ENCODE results near the gene WDR37.
"Not testable (repeated sequence)": the region's sequence is repeated elsewhere in the genome, so short reads cannot be mapped to it uniquely, and the experiment has no call there.

The WDR37 gene

GRCh38 chr10:1155791-1156615 lies 99.8 kb downstream of the WDR37 start:
- no peak for DNase-seq

DNA sequence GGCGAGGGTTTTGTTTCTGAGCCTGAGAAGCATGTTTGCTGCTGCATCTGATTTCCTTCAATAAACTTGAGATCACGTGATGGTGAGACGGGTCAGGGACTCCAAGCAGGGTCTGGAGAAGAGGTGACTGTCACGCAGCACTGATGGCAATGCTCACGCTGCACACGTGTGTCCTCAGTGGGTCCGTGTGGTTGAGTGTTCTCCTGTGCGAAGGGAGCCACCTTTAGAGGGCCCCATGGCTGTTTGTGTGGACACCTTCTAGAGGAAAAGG lies 100.4 kb downstream of the WDR37 start:
- no peak for DNase-seq

DNA sequence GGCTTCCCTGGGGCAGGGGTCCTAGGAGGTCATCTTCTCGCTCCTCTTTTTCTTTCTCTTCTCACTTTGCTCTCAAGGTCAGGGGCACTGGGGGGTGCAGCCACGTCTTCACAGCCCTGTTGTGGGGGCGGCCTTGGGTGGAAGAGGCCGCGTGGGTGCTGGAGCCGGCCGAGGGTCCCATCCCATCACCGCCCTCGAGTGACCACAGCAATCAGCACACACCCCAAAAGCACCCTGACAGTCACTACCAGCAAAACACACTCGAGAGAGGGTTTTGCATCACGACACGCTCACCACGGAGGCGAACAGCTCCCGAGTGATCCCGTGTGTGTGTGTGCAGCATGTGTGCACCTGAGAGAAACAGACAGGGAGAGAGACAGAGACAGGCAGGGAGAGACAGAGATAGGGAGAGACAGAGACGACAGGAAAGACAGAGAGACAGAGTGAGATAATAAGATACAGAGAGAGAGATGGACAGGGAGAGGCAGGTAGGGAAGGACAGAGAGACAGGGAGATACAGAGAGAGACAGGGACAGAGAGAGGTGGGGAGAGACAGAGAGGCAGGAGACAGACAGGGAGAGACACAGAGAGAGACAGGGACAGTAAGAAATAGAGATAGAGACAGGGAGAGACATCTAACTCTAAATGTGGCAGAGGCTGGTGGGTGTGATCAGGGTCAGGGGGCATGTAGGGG lies 100.9 kb downstream of the WDR37 start:
- DNase-seq = no peak

DNA sequence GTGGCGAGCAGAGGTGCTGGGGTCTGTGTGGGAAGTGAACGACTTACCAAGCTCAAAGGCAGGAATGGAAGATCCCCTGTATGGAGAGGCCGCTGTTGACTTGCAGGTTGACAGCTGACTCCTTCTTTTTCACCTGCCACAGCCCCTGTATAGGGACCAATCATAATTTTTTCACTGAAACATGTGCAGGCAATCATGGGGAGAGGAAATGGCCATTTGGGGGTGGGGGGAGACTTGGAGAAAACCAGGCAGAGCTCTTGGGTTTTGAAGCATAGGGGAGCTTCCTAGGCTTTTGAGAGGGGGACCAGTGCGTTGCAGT lies 101.4 kb downstream of the WDR37 start:
- DNase-seq = no peak

DNA sequence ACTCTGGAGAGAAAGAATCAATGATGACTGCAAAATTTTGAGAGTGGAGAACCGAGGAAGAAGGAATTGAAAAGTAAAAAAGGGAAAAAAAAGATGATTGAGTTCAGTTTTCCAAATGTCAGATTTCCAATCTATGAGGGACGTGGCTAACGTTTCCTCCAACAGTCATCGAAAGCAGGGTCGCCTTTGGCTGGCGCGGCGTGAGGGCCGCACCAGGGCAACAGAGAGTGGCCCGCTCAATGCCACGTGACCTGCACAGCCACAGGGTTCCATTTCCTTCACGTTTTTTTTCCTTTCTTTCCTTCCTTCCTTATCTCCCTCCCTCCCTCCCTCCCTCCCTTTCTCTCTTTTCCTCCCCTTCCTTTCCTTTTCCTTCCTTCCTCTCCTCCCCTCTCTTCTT lies 101.9 kb downstream of the WDR37 start:
- no peak for DNase-seq

DNA sequence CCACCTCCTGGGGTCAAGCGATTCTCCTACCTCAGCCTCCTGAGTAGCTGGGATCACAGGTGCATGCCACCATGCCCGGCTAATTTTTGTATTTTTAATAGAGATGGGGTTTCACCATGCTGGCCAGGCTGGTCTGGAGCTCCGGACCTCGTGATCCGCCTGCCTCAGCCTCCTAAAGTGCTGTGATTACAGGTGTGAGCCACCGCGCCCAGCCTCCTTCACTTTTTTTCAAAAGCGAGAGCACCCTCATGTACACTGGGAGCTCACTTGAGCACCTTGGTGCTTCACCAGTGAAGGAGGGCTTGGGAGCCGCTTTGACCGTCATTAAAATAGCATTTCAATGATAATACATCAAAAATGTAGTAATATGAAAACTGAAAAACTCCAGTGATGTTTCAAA lies 102.4 kb downstream of the WDR37 start:
- not testable (repeated sequence) for DNase-seq

DNA sequence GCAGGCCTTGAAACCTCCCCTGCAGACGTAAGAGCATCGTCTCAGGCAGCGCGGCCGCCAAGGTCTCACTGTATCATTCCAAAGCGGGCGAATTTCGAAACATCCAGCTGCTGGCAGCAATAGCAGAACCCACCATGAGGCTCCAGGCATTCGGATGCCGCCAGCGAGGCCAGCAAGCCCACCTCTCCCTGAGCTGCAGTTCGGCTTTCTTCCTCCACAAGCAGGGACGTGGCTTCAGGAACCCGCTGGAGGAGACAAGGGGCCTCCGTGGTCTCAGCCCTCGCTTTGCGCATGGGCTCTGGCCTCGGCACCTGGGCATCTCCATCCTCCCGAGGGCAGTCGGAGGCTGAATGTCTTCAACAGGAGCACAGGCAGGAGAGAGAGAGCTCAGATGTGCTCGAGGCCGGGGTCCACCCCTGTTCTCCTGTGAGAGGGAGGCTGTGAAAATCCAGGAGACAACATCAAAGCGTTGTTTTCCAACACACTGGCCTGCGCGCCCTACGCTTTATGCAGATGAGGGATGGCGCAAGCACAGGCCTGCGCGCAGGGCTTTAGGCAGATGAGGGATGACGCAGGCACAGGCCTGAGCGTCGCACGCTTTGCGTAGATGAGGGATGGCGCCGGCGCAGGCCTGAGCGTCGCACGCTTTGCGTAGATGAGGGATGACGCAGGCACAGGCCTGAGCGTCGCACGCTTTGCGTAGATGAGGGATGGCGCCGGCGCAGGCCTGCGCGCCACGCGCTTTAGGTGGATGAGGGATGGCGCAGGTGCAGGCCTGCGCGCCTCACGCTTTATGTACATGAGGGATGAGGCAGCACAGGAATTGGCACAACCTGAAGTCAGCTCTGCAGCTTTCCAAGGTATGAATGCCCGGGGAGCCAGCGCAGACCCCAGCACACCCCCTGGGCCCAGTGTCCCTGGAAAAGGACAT lies 103.2 kb downstream of the WDR37 start:
- DNase-seq = no peak

DNA sequence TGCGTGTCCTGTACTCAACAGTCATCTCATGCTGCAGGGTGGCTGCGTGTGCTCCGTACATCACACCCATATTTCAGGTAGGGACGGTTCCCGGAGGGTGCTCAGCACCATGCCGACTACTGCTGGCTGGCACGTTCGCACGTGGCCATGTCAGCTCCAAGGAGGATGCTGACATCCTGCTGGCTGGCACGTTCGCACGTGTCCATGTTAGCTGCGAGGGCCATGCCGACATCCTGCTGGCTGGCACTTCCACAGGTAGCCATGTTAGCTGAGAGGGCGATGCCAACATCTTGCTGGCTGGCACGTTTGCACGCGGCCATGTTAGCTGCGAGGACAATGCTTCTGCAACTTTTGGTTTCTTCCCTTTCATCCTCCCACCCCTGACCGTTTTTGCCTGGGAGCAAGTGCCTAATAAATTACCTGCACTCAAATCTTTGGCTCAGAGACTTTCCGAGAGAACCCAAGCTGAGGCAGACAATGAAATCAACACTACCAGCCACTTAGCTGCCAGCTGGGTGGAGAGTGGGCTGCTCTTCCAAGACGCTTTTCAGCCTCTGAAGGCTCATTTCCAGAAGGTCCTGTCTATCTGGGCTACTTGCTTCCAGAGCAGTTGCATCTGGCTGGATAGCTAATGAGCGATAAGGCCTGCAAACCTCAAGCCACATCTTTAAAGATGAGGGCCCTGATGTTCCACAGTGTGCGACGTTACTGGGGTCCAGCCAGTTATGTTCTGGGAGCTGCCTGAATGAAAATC lies 104.6 kb downstream of the WDR37 start:
- no peak for DNase-seq

DNA sequence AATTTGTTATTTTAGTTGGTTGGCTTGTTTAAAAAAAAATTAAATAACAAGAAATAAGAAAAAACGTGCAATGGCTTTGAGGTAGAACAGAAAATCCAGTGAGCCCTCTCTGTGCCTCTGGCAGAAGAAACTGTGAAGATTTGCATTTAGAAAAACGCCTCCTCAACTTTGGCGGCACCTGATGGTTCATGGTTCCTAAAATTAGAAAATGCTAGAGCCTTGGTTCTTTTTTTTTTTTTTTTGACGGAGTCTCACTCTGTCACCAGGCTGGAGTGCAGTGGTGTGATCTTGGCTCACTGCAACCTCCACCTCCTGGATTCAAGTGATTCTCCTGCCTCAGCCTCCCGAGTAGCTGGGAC lies 105.1 kb downstream of the WDR37 start:
- DNase-seq = not testable (repeated sequence)

- DNase-seq = no peak
Measured at GRCh38 chr10:1162481-1163203, 106.5 kb downstream of the WDR37 start.

- no peak for DNase-seq
Measured at GRCh38 chr10:1163204-1163660, 107.0 kb downstream of the WDR37 start.

DNA sequence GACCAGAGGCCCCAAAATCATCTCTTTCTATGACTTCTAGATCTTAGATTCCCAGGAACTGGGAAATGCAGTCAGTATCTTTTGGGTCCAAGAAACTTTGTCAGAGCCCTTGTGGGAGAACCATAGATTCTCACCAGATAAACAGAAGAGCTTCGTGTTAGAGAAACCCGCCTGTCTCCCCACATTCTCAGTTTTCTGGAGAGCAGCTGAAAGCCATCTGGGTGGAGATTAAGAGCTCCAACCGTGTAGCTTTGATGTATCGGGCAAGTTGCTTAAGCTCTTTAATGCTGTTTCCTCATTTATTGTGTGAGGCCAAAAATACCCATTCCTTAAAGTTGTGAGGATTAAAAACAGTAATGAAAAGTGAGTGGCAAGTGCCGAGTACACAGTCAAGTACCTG lies 107.6 kb downstream of the WDR37 start:
- DNase-seq = no peak

GRCh38 chr10:1166101-1166827 lies 110.1 kb downstream of the WDR37 start:
- no peak for DNase-seq

DNA sequence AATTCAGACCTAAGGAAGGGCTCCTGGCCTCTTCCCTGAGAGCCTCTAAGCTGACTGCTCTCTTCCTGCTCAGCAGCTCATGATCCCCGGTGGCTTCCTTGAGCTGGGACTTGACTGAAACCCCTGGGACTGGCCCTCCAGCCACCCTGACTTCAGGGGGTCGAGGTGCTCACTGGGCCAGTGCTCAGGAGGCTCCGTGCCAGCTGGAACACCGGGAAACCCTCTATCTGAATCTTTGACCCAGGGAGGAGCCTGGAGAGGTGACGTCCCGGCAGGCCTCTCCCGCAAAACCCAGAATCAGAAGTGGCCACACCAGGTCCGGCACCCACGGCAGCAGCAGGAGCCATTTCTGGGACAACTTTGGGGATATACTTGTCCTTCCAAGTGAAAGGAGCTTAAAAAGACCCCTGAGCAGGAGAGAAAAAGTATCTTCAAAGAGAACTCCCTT lies 110.7 kb downstream of the WDR37 start:
- DNase-seq = no peak

GRCh38 chr10:1168763-1169162 lies 112.6 kb downstream of the WDR37 start:
- no peak for DNase-seq

DNA sequence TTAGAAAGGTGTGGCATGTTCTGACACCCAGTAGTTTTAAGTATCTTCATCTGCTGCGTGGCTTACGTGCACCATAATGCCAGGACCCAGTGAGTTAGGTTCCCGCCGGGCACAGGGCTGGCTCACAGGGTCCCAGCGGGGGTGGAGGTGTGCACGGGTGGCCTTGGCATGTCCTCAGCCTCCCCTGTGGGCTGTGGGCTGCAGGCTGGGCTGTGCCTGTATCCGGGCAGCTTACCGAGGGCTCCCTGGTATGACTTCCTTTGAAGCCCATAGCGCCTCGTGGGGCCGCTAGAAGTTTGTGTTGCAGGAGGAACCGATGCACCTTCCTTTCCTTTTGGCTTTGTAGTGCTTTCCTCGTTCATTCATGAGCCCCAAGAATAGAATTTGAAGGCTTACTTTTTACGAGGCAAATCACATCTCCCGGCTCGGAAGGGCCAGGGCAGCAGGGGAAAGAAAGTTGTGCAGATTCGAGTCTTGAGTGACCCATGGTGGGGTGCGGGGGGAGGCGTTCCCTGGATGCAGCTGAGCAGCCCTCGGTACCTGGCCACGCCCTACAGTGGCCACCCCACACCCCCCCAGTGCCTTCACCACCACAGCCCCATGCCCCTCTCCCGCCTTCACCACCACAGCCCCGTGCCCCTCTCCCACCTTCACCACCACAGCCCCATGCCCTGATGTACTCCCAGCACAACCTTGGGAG lies 113.2 kb downstream of the WDR37 start:
- no peak for DNase-seq

DNA sequence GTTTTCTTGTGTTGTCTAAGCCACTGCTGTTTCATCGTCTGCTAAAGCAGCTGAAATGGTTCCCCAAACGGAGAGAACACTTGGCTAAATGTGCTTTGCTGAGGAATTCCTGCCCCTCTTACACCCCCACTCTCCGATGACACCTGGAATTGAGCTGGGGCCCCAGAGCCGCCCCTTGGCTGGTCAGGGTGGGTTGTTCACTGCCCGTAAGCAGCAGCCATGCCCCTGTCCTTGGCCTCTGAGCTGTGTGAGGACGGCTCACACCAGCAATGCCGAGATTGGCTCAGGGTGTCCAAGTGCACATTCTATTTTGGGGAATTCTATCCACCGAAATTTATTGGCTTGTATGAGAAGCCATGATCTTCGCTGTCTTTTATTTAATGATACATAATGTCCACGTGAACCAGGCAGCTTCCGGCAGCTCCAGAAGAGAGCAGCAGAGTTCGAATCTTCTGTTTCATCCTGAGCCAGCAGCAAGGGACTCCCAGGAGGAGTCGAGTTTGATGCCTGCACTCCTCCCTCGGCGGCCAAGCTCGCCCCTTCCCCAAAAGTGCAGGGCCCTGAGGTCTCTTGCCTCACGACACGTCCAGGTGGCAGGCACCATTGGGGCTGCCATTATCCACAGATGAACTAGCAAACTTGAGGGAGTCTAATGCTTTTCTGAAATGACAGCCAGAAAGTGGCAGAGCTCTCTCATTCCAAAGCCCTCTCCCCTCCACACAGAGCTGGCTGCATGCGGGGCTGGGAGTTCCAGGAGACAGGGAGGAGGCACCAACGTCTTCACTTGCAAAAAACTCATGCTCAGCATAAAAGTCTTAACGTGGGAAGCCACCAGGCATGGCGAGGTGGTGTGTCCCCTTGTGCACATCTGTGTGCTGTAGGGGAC lies 114.0 kb downstream of the WDR37 start:
- no peak for DNase-seq

DNA sequence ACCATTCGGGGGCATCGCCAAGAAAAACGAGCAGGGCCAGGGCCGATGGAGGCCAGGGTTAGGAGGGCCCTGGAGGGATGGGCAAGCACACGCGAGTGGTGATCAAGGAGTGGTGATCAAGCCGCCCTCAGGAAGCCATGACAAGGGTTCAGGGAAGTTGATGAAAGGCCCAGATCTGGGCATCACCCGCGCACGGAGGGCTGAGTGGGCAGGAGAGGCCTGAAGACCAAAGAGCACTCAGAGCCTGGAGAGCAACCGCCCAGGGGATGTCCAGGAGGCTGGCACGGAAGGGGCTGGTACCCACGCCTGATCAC lies 114.6 kb downstream of the WDR37 start:
- no peak for DNase-seq

- DNase-seq = no peak
Measured at GRCh38 chr10:1171182-1171581, 115.0 kb downstream of the WDR37 start.

GRCh38 chr10:1171586-1171985 lies 115.4 kb downstream of the WDR37 start:
- no peak for DNase-seq
